ENCODE results near the gene HERPUD2.

DNA sequence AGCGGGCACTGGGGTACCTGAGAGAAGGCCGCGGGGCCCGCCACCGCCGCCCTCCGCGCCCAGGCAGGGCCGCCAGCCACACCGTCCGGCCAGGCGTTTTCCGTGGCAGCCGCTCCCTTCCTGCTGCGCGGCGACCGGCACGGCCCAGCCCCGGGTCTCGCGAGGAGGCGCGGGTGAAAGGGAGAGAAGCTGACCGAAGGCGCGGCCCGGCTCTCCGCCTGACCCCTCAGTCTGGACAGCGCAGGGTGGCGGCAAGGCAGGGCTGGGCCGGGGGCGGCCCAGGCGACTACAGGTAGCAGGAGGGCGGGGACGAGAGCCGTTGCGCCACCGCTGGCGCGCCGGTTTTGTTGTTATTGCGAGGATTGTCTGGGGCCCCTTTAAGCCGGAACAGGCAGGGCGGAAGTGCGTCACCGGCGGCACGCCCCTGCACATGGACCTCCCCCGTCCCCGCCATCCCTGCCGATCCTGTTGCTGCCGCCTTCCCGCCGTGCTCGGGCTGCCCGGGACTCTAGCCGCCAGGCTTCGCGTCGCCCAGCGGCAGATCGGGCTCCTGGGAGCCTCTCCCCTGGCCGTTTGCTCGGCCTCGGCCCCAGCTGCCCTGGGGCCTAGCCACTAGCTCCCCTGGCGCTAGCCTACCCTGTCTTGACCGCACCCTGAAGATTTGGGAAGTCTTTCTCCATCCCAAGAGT is at the start of gene HERPUD2:
- TF ChIP-seq, protein P1, sequence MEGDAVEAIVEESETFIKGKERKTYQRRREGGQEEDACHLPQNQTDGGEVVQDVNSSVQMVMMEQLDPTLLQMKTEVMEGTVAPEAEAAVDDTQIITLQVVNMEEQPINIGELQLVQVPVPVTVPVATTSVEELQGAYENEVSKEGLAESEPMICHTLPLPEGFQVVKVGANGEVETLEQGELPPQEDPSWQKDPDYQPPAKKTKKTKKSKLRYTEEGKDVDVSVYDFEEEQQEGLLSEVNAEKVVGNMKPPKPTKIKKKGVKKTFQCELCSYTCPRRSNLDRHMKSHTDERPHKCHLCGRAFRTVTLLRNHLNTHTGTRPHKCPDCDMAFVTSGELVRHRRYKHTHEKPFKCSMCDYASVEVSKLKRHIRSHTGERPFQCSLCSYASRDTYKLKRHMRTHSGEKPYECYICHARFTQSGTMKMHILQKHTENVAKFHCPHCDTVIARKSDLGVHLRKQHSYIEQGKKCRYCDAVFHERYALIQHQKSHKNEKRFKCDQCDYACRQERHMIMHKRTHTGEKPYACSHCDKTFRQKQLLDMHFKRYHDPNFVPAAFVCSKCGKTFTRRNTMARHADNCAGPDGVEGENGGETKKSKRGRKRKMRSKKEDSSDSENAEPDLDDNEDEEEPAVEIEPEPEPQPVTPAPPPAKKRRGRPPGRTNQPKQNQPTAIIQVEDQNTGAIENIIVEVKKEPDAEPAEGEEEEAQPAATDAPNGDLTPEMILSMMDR (IDR thresholded peaks at IDR 0.05; ENCODE audit: low read depth, low read length, poor library complexity, severe bottlenecking): peak; percentile 20
- TF ChIP-seq EZH2phosphoT487 (IDR thresholded peaks at IDR 0.05; ENCODE audit: borderline replicate concordance, low read length): no peak
